HepG2 (cell line): ENCODE measurements around the gene VAMP5. TPM values are rescaled to one million over a fixed set of nuclear protein-coding genes. Genes with fewer than 3 reads are reported as not detected.

Experiments used
- FOXJ3 ChIP-seq: sonication (generic); formaldehyde crosslinking; IDR thresholded peaks from 2 replicates; pipeline ENCODE4 v1.4.0; 2020; ENCODE audit warnings: missing genetic modification reagents, mild to moderate bottlenecking, borderline replicate concordance
- HCFC1 ChIP-seq: fragments of 150-350 bp; IDR thresholded peaks from 2 replicates; pipeline ENCODE4 v1.6.1; 2014; ENCODE audit warnings: low read depth, low read length
- JUND ChIP-seq: sonication (generic); formaldehyde crosslinking; IDR thresholded peaks from 2 replicates; pipeline ENCODE4 v1.8.0; 2022; ENCODE audit warnings: mild to moderate bottlenecking, missing genetic modification reagents
- NFE2 ChIP-seq: sonication (generic); formaldehyde crosslinking; IDR thresholded peaks from 2 replicates; pipeline ENCODE4 v1.4.0; 2020; ENCODE audit warnings: missing genetic modification reagents
- NFE2L2 ChIP-seq: fragments of 150-350 bp; IDR thresholded peaks from 2 replicates; pipeline ENCODE4 v1.6.1; 2014; ENCODE audit warnings: low read length
- NFKBIZ ChIP-seq: IDR thresholded peaks from 2 replicates; pipeline ENCODE4 v1.6.1; 2018; ENCODE audit warnings: missing genetic modification reagents, missing compliant biosample characterization
- PCBP2 ChIP-seq: fragments of 200-400 bp; formaldehyde crosslinking; optimal IDR thresholded peaks from 2 replicates; pipeline ENCODE3; 2018; ENCODE audit warnings: low read length, low read depth; ENCODE audit not compliant: poor library complexity, severe bottlenecking
- PITX1 ChIP-seq: sonication (generic); formaldehyde crosslinking; IDR thresholded peaks from 2 replicates; pipeline ENCODE4 v1.5.1; 2020; ENCODE audit warnings: mild to moderate bottlenecking, missing genetic modification reagents
- RFX1 ChIP-seq: fragments of 450-650 bp; IDR thresholded peaks from 2 replicates; pipeline ENCODE4 v1.6.1; 2017
- TCF12 ChIP-seq, 2 experiments: fragments of 450-650 bp in 1 of 2; sonication (generic) in 1 of 2; formaldehyde crosslinking in 1 of 2; IDR thresholded peaks; 2 replicates each; pipeline versions ENCODE4 v1.6.1 to v1.8.0; 2017 to 2022; ENCODE audit warnings: antibody characterized with exemption in 1 of 2, mild to moderate bottlenecking in 1 of 2, missing genetic modification reagents in 1 of 2, moderate library complexity in 1 of 2
- TRAFD1 ChIP-seq: sonication (generic); formaldehyde crosslinking; IDR thresholded peaks from 2 replicates; pipeline ENCODE4 v1.5.1; 2020; ENCODE audit warnings: missing genetic modification reagents, mild to moderate bottlenecking, borderline replicate concordance
- ZBTB33 ChIP-seq: sonication (generic); formaldehyde crosslinking; IDR thresholded peaks from 2 replicates; pipeline ENCODE4 v1.4.0; 2020; ENCODE audit warnings: missing genetic modification reagents
- ZBTB49 ChIP-seq: sonication (generic); formaldehyde crosslinking; IDR thresholded peaks from 2 replicates; pipeline ENCODE4 v1.4.0; 2020; ENCODE audit warnings: missing genetic modification reagents, borderline replicate concordance
- ZNF10 ChIP-seq: sonication (generic); formaldehyde crosslinking; IDR thresholded peaks from 2 replicates; pipeline ENCODE4 v1.4.0; 2020; ENCODE audit warnings: mild to moderate bottlenecking, low read depth, missing genetic modification reagents, borderline replicate concordance
- ZNF17 ChIP-seq: sonication (generic); formaldehyde crosslinking; IDR thresholded peaks from 2 replicates; pipeline ENCODE4 v1.5.0; 2020; ENCODE audit warnings: mild to moderate bottlenecking, missing genetic modification reagents
- ZNF367 ChIP-seq: sonication (generic); formaldehyde crosslinking; IDR thresholded peaks from 2 replicates; pipeline ENCODE4 v1.4.0; 2020; ENCODE audit warnings: missing genetic modification reagents, borderline replicate concordance
- ZNF607 ChIP-seq: sonication (generic); formaldehyde crosslinking; IDR thresholded peaks from 2 replicates; pipeline ENCODE4 v1.5.1; 2020; ENCODE audit warnings: missing genetic modification reagents, mild to moderate bottlenecking, borderline replicate concordance
- polyA plus RNA-seq, 8 experiments: library from polyadenylated mRNA; depleted of rRNA in 3 of 8; stranded (reverse) in 7 of 8; unstranded in 1 of 8; fragments of >200 nt; fragmentation: Illumina TruSeq in 4 of 8; extraction: Trizol in 4 of 8; gene quantifications; 2 replicates each; pipeline versions ENCODE4 v1.2.1 to v1.2.3, GENCODE V29; 2011 to 2016; ENCODE audit warnings: low read depth in 4 of 8, missing spikeins in 1 of 8, mixed read lengths in 1 of 8; ENCODE audit not compliant: insufficient read depth in 1 of 8
- total RNA-seq, 5 experiments: library from RNA; depleted of rRNA; stranded (reverse); fragments of >200 nt; fragmentation: Illumina TruSeq; extraction: Trizol; gene quantifications; 2 replicates each; pipeline ENCODE4 v1.2.3, GENCODE V29; 2016; ENCODE audit warnings: low read depth in 1 of 5
- TF ChIP-seq, protein P1 (sequence below): sonication (generic); formaldehyde crosslinking; IDR thresholded peaks from 2 replicates; pipeline ENCODE4 v1.4.0; 2020; ENCODE audit warnings: missing genetic modification reagents, mild to moderate bottlenecking, borderline replicate concordance
- TF ChIP-seq, protein P2 (sequence below): sonication (generic); formaldehyde crosslinking; IDR thresholded peaks from 2 replicates; pipeline ENCODE4 v1.4.0; 2020; ENCODE audit warnings: missing genetic modification reagents, borderline replicate concordance

VAMP5 gene
- total and polyA plus RNA-seq, 2 of the 13 experiments (the other 11 are each of a cell fraction or from before 2014, with no cell fraction given), result 7.2 to 56.7 TPM

DNA sequence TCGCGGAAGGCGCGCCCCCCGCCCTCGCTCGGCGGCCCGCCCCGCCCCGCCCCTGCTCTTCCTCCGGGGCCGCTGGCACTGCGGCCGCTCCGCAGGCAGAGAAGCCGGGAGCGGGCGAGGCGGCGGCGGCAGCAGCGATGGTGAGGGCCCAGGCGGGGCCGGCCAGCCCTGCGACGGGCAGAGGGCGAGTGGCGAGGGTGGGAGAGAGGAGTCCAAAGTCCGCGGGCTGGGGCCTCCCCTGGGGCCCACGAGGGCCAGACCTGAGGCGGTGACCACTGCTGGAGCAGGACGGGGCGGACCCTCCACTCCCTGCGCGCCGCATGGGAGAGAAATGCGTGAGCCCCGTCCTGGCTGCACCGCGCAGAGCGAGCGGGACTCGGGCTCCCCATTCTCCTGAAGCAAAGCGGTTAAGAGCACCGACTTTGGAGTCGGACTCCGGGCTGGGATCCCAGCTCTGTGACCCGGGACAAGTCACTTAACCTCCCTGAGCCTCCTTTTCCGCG, at the start of gene VAMP5 (continued):
- TF ChIP-seq ZNF367 (CRISPR knock-in tag), result peak; percentile 40; the same call in 1 of the 2 replicates
- TF ChIP-seq ZBTB33 (CRISPR knock-in tag), result no peak
- TF ChIP-seq, protein P1, sequence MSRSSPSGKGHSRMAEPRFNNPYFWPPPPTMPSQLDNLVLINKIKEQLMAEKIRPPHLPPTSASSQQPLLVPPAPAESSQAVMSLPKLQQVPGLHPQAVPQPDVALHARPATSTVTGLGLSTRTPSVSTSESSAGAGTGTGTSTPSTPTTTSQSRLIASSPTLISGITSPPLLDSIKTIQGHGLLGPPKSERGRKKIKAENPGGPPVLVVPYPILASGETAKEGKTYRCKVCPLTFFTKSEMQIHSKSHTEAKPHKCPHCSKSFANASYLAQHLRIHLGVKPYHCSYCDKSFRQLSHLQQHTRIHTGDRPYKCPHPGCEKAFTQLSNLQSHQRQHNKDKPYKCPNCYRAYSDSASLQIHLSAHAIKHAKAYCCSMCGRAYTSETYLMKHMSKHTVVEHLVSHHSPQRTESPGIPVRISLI (CRISPR knock-in tag), result peak; percentile 48; the same call in 1 of the 2 replicates
- TF ChIP-seq TCF12 (IDR thresholded peaks at IDR 0.05), result no peak
- TF ChIP-seq TCF12 (CRISPR knock-in tag; IDR thresholded peaks at IDR 0.05), result 0 out of 2 replicates have a peak, but pooled peaks have one; percentile 85
- TF ChIP-seq, protein P2, sequence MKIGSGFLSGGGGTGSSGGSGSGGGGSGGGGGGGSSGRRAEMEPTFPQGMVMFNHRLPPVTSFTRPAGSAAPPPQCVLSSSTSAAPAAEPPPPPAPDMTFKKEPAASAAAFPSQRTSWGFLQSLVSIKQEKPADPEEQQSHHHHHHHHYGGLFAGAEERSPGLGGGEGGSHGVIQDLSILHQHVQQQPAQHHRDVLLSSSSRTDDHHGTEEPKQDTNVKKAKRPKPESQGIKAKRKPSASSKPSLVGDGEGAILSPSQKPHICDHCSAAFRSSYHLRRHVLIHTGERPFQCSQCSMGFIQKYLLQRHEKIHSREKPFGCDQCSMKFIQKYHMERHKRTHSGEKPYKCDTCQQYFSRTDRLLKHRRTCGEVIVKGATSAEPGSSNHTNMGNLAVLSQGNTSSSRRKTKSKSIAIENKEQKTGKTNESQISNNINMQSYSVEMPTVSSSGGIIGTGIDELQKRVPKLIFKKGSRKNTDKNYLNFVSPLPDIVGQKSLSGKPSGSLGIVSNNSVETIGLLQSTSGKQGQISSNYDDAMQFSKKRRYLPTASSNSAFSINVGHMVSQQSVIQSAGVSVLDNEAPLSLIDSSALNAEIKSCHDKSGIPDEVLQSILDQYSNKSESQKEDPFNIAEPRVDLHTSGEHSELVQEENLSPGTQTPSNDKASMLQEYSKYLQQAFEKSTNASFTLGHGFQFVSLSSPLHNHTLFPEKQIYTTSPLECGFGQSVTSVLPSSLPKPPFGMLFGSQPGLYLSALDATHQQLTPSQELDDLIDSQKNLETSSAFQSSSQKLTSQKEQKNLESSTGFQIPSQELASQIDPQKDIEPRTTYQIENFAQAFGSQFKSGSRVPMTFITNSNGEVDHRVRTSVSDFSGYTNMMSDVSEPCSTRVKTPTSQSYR (CRISPR knock-in tag), result peak; percentile 47
- TF ChIP-seq ZBTB49 (CRISPR knock-in tag), result 0 out of 2 replicates have a peak, but pooled peaks have one; percentile 61
- no peak; the same call in 1 of the 2 replicates for TF ChIP-seq FOXJ3 (CRISPR knock-in tag)
- 0 out of 2 replicates have a peak, but pooled peaks have one; percentile 39 for TF ChIP-seq JUND (CRISPR knock-in tag)
- peak; percentile 91 for TF ChIP-seq TRAFD1 (CRISPR knock-in tag)
- no peak for TF ChIP-seq RFX1
- peak; percentile 76; the same call in 1 of the 2 replicates for TF ChIP-seq NFKBIZ (CRISPR knock-in tag)
- peak; percentile 84; the same call in 1 of the 2 replicates for TF ChIP-seq ZNF607 (CRISPR knock-in tag)
- TF ChIP-seq PCBP2, result no peak
- no peak for TF ChIP-seq HCFC1
- no peak for TF ChIP-seq ZNF10 (CRISPR knock-in tag)
- peak; percentile 36; the same call in 1 of the 2 replicates for TF ChIP-seq NFE2 (CRISPR knock-in tag)
- TF ChIP-seq ZNF17 (CRISPR knock-in tag), result no peak
- no peak for TF ChIP-seq NFE2L2
- peak; percentile 63 for TF ChIP-seq PITX1 (CRISPR knock-in tag)
